ENCODE results near the gene SHISA8.
"Not testable (repeated sequence)": the region's sequence is repeated elsewhere in the genome, so short reads cannot be mapped to it uniquely, and the experiment has no call there.

SHISA8 gene

DNA sequence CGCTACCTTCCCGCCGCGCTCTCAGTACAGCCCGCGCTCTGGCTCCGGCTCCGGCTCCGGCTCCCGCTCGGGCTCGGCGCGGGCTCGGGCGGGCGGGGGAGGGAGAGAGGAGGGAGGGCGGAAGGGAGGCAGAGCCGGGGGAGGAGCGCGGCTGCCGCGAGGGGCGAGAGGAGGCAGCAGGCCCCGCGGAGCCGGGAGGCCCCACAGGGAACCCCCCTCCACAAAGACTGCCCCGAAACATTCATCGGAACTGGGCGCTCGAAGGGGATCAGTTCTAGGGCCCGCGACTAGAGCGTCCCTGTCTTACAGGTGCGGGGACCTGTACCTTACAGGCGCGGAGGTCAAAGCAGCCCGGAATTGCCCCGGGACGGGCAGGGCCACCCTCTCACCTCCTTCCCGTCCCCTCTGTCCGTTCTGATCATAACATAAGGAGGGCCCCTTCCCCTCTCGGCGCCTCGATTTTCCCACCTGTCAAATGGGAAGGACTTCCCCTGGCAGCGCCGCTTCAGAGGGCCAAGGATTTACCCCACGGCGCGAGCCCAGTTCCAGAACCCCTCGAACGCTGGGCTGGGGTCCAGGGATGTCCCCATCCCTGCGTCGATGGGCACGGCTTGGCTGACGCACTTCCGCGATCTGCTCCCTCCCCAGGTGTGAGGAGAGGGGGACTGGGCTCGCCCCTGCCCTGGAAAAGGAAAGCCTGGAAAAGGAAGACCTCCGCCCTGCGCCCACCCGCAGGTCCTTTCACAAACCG, at the start of gene SHISA8:
Gene SHISA8, minus strand, starts transcription at position 40 of the 751 bp plus-strand sequence. CDS start 407 bp downstream, outside the sequence.
- peak; percentile 31 for DNase-seq

DNA sequence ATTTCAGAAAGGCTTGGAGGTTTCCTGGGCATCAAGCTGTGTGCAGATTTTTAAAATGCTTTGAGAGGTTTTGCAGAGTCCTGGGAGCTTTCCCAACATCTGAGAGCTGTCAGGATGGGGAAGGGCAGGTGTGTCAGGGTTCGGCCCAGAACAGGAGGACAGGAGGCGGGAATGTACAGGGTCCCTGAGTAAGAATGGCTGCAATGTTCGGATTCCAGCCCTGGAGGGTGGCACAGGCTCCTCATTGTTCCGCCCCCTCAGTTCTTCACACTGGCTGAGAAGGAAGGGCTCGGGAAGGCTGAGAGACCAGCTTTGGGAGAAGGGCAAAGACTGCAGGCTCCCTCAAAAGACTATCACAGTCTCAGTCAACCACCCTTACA, 49.2 kb upstream of the SHISA8 start:
- no peak for DNase-seq

DNA sequence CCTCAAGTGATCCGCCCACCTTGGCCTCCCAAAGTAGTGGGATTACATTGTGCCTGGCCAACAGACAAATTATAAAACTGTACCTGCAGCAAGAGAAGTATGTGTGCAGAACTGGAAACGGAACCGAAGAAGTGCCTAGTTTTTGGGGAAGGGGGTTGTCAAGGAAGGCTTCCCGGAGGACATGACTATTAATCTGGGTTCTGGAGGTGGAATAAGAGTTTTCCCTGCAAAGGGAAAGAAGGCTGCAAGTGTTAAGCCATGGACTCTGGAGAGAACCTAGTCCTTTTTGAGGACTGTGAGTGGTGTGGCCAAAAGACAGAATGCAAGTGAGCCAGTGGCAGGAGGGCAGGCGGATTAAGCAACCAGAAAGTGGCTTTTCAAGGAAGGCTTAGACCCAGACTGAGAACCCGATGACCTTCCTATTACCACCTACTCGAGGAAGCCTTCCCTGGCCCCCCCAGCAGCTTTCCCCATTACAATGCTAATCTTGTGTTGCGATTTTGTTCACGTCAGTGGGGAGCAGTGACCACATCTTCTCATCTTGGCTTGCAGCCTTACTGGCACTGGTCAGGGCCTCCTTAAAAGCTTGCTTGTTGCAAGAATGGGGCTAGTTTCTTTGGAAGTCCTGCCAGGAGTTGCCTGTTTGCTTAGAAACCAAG, 48.7 kb upstream of the SHISA8 start:
- no peak for DNase-seq

DNA sequence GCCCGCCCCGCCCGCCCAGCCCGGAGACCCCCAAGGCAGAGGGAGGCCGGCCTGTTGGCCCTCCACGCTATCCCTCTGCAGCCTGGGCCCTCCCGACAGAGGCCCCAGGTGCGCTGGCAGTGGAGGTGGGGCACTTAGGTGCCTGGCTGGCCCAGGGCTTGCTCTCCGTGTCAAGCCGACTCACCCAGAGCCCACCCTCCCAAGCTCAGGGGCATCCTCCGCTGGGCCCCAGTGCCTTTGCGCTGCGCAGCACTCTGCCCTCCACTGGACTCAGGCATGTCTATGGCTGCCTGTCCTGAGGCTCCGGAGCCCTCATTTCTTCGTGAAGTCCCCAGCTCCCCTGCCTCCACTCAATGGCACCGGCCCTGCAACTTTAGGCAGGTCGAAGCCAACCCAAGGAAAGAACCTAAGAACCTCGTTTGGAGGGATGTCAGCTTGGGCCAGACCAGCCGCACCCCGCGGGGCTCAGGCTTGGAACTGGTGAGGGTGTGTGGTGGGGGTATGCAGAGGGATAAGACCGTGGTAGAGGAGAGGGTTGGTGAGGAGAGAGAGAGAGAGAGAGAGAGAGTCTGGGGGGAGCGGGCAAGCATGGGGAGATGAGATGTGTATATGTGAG, 43.2 kb upstream of the SHISA8 start:
- no peak for DNase-seq

DNA sequence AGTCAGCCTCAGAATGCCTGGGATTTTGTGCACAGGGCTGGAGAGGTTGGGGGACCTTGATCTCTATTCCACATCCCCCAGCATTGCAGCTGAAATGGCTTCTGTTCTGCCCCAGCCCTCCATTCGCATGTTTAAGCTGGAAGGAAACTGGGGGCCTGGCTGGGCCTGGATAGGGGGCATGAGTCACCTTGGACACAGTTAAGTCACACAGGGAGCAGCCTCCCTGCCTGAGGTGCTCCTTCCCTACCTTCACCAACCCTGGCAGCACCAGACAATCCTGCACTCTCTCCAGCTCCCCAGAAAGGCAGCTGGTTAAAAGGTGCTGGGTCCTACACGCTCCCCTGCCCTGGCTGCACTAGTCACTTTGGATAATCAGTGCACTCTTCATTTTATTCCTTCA, 37.8 kb upstream of the SHISA8 start:
- DNase-seq, result no peak

DNA sequence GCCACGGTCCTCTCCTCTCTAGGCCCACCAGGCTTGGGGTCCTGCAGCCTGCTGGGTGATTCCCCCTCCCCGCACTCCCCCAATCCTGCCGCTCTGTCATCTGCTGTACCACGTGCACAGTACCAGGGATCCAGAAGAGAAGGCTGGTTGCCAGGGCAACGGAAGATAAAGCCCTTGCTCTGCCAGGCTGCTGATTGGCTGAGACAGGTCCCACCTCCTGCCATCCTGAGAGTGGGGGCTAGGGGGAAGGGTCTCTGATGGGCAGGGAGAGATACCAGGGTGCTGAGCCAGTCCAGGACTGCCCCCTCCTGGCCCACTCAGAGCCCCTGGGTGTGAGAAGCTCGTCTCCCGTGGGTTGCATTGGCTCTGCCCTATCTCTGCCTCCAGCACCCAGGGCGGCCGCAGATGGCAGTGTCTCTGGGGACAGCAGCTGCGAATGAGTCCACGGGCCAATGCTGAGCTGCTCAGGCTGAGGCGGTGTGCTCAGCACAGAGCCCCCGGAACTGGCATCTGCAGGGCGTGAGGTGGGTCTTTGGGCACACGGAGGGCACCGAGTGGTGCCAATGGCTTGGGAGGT, 37.1 kb upstream of the SHISA8 start, which contains the start of gene SMIM45:
Gene SMIM45, plus strand, starts transcription at position 253 of the 577 bp plus-strand sequence.
- DNase-seq, result peak; percentile 84

DNA sequence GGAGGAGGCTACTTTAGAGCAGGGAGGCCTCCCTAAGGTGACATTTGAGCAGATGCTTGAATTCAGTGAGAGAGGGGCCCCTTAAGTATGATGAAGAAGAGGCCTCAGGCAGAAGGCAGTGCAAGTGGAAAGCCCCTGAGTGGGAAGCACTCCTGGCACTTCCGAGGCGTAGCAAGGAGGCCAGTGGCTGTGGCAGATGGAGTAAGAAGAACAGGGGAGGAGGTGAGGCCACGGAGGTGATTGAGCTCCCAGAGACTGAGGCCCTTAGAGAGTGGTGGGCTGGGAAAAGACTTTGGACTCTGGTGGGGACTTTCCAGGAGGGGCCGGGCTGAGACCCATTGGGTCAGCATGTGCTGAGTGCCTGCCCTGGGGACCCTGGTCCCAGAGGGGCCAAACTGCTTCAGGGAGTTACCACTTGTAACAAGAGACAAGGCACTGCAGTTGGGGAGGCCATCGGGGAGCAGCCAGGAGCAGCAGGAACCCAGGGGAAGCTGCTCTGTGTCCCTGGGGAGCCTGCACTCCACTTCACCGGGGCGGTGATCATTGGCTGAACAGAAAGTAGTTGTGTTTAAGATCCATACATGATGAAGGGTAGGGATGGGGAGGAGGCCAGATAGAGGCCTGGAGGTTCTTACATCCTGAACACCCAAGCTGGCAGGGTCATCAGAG, 34.6 kb upstream of the SHISA8 start:
- DNase-seq, result peak; percentile 74

DNA sequence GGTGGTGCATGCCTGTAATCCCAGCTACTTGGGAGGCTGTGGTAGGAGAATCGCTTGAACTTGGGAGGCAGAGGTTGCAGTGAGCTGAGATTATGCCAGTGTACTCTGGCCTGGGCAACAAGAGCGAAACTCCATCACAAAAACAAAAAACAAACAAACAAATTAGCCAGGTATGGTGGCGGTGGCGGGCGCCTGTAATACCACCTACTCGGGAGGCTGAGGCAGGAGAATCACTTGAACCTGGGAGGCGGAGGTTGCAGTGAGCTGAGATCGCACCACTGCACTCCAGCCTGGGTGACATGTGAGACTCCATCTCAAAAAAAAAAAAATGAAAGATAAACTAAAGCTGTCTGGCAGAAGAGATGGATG, 34.0 kb upstream of the SHISA8 start:
- DNase-seq, result not testable (repeated sequence)

DNA sequence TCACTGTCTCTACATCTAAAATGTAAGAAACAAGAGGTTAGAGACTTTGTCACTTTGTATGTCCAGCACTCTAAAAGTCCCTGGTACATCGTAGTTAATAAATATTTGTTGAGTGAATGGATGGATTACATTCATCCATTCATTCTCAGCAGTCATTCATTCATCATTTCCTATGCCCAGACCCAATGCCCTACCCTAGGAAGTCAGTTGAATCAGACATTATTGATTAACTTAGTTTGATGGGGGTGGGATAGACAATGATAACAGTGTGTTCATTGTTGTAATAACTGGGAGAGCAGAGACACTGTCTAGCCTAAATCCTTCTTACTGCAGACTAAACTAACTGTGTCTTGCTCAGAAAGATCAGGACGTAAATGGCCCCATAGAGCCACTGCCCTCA, 33.3 kb upstream of the SHISA8 start:
- DNase-seq, result no peak

DNA sequence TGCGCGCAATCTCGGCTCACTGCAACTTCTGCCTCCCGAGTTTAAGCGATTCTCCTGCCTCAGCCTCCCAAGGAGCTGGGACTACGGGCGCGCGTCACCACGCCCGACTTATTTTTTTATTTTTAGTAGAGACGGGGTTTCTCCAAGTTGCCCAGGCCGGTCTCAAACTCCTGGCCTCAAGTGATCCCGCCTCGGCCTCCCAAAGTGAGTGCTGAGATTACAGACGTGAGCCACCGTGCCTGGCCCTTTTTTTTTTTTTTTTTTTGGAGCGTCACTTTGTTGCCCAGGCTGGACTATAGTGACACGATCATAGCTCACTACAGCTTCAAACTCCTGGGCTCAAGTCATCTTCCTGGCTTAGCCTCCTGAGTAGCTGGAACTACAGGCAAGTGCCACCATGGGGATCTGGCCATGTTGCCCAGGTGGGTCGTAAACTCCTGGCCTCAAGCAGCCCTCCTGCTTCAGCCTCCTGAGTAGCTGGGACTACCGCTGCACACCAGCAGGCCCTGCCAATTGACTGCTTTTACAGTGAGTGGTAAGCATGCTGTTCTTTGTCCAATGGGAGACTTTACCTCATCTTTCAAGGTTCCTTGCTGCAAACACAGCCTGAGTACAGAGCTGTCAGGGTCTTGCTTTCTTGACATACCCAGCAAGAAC, 32.7 kb upstream of the SHISA8 start:
- no peak for DNase-seq

DNA sequence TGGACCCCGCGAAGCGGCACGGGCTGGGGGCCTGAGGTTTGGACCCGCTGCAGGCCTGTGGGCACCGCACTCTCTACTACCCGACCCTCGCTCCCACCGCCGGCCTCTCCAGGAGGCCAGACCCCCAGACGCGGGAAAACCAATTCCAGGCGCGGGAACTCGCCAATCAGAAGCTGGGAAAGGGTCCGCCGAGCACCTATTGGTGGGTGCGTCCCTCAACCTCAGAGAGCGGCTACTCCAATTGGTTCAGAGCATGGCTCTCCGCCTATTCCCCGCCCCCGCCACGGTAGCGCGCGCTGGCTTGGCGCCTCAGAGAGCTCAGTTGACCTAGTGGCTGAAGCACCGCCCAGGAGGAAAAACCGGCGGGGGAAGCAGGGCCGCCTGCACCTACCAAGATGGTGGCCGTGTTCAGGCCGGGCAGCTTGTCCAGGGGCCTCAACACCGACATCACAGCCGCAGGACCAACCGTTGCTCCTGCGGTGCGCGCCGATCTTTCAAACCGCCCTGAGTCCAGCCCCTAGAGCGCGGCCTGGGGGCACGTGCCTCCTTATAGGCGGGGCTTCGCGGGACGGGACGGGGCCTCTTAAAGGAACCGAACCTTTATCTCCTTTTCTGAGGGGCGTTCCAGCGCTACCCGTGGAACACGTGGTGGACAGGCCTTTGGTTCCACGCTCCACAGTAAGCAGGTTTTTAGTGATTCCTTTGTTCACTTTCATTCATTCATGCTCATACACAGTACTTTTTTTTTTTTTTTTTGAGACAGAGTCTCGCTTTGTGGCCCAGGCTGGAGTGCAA, 32.0 kb upstream of the SHISA8 start, which contains the start of gene CENPM:
Gene CENPM, minus strand, starts transcription at position 524 of the 795 bp plus-strand sequence. Its CDS starts 76 bp downstream, at position 448.
- peak; percentile 94 for DNase-seq

DNA sequence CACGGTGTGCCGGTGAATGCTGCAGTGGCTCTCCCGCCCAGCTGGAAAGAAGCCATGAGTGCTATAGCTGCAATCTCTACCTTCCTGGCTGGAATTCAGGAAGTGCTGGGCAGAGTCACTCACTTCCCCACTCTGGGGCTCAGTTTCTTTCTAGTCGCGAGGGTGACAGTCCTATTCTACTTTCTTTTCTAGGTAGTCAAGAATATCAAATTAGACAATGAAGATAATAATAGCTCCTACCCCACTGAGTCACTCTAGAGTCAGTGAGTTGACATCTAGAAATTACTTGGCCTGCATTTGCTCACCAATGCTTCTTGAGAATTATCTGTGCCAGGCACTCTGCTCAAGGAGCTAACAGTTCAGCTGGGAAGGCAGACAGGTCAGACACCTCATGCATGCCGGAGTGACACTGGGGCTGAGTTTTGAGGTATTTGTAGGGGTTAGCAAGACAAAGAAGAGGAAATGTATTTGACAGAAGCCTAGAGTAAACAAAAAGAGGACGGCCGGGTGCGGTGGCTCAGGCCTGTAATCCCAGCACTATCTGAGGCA, 28.9 kb upstream of the SHISA8 start:
- no peak for DNase-seq

DNA sequence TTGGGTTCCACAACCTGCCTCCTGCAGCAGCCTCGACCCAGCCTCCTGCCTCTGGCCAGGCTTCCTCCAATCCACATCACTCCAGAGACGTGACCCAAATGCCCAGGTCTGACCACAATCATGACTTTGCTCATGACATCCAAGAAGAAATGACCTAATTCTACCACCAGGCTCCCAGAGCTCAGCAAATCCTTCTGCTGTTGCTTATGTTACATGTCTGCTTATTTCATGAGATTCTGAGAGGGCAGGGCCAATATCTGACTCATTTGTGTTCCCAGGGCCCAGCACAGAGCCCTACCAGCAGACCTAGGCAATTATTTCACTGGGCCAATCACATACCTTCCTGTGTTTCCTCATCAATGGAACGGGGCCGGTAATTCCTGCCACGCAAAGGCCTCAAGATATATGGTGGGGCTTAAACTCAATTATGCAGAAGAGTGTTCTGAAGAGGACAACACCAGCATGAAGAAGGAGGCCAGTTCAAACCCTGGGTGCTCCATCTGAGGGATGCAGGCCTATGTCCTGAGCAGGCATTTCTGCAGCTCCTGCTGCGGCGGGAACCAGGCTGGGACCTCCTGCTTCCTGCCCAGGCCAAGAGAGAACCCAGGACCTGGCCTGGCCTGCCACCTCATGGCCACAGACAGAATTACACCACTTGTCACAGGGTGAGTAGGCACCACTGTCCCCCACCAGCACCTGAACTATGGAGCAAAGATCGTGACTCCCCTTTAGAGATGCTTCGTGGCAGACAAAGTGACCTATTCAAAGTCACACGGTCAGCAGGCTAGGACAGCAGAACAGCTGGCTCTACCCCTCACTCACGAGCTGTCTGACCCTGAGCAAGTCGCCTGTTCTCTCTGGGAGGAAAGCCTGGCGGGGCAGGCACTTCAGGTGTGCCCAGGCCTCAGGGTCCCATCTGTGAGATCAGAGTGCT, 26.2 kb upstream of the SHISA8 start:
- DNase-seq, result peak; percentile 74

DNA sequence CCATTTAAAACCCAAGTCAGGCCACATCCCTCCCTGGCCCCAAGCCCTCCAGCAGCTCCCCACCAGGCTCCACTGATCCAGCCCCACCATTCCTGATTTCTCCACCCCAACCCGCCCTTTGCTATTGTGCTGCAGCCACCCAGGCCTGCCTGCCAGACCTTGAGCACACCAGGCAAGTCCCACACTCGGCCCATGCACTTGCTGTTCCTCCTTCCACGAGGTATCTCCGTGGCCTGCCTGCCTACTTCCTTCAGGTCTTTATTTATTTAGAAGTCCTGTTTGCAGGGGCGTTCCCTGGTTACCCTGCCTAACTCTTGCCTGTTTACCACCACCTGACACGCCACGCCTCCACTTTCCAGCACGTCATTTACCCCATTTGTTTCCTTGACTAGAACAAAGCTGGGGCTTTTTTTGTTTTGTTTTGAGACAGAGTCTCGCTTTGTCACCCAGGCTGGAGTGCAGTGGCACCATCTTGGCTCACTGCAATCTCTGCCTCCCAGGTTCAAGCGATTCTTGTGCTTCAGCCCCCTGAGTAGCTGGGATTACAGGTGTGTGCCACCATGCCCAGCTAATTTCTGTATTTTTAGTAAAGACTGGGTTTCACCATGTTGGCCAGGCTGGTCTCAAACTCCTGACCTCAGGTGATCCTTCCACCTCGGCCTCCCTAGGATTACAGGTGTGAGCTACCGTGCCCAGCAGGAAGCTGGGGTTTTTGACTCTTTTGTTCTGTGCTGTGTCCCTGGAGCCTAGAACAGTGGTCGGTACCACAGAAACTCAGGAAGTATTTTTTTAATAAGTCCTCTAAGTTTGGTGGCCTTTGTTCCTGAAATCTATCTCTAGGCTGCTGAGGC, 25.3 kb upstream of the SHISA8 start:
- DNase-seq, result peak; percentile 56

DNA sequence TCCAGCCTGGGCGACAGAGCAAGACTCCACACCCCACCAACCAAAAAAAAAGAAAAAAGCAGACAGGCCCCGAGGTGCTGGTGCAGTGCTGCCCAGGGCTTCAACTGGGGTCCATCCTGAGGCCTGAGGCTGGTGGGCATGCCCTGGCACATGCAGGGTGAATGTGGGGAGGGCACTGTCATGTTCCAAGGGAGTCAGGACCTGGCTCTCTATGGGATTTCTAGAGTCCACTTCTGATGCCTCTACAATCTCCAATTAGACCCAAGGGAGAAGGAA, 22.0 kb upstream of the SHISA8 start:
- DNase-seq, result no peak

DNA sequence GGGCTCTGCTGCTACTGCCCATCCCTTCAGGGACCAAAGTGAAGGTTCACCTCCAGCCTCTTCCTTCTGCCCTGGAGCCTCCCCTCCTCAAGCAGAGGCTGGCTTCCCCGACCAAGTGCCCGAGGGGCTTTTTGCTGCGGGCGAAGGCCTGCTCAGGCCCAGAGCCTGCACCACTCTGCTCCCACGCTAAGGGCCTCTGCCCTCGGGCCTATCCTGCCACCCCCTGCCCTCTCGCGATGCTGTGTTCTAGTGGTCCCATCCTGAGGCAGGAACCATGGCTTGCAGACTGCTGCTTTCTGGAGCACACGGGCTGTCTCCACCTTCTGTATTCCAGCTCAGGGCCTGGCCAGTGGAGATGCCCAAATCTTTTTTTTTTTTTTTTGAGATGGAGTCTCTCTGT, 20.6 kb upstream of the SHISA8 start:
- DNase-seq, result no peak

DNA sequence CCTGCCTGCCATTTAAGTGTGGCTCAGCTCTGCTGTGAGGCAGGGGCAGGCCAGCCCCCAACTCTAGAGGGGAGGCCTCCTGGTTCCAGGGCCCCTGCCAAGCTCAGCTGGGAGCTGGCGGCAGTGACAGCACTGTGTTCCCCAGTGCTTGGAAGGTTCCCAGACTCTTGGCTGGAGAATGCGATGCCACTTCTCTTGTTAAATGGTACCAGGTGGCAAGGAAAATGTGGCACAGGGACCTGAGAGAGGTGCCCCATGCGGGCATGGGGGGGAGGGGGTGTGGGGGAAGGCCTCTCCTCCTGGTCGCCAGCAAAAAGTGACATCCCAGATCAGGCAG, 20.1 kb upstream of the SHISA8 start:
- no peak for DNase-seq

DNA sequence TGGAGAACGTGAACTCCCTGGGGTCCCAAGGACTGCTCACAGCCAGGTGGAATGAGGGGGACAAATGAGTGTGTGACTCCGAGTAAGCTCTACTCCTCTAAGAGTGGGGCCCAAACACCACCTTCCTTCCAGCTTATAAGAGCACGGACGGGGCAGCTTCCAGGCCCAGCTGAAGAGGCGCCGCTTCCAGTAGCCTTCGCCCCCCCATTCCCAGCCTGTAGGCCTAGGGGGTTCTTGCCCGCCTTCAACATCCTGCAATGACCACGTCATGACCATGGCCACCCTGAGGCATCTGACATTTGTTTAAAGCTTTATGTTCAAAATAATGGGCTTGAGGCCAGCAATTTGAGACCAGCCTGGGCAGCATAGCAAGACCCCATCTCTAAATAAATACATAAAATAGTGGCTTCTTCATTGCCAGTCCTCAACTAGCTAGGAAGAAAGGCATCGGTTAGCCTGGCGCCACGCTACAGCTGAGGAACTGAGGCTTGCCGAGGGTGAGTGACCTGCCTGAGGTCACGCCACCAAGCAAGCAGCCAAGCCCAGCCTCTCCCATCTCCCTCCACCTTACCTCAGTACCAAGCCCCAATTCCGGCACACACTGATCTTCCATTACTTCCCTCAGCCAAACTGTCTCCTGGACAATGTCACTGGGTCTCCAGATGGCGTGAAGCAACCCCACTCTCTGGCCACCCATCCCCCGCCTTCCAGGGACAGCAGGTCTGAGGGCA, 19.6 kb upstream of the SHISA8 start:
- no peak for DNase-seq
